ENCODE measurements around the gene NAXD.
"Not testable (repeated sequence)": the region's sequence is repeated elsewhere in the genome, so short reads cannot be mapped to it uniquely, and the experiment has no call there.

NAXD gene

GRCh38 chr13:110593430-110594130 is 21.8 kb upstream of the NAXD start:
- DNase-seq: no peak

DNA sequence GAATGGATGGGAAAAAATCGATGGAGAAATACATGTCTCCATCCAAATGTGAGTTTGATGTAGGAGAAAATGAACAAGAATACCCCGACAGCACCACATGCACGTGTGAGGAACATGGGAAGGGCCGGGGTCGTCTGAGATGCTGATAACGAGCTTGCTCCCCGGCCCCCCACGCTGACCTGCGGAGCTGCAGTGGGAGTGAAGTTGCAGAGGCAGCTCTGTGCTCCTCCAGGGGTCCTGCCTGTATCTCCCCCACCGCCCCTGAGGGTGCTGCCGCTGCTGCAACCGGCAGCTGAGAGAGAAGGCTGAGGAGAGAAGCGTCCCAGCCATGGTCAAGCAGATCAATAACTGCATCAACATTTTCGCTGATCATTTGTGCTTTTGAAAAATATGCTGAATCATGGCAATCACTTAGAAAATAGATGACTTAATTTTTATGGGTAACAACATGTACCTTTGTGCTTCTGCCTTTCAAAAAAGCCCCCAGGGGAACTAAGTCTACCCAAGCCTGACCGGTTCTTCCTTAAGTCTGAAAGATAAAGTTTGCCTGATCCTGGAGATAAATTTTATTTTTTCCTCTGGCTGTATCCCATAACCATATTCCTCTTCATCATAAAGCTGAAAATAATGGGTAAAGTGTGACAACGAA is 18.2 kb upstream of the NAXD start:
- no peak for DNase-seq

DNA sequence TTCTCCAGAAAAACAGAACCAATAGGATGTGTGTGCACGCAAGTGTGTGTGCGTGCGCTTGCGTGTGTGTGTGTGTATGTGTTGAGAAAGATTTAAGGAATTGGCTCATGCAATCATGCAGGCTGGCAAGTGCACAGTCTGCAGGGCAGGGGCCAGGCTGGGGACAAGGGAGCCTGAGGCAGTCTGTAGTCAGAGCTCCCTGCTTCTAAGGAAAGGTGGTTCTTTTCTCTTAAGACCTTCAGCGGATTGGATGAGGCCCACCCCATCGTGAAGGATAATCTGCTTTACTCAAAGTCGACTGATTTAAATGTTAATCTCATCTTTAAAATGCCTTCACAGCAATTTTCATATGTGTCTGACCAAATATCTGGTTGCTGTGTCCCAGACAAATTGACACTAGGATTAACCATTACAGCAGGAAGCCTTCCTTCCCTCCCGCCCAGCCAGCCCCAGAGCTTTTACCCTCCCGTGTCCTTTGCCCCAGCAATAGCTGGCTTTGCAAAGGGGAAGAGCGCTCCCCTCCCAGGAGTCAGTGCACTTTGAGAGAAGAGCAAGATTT is 15.0 kb upstream of the NAXD start:
- no peak for DNase-seq

DNA sequence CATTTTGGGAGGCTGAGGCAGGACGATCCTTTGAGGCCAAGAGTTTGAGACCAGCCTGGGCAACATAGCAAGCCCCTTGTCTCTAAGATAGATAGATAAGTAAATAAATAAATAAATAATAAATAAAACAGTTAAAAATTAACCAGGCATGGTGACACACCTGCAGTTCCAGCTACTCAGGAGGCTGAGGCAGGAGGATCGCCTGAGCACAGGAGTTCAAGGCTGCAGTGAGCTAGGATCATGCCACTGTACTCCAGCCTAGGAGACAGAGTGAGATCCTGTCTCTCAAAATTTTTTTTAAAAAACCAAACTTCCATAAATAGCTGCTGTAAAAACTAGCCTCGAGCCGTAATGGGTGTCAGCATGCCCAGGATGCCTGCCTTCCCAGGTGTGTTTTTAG is 14.4 kb upstream of the NAXD start:
- DNase-seq: no peak

- no peak for DNase-seq
These were observed 10.2 kb upstream of the NAXD start for GRCh38 chr13:110605132-110605531.

DNA sequence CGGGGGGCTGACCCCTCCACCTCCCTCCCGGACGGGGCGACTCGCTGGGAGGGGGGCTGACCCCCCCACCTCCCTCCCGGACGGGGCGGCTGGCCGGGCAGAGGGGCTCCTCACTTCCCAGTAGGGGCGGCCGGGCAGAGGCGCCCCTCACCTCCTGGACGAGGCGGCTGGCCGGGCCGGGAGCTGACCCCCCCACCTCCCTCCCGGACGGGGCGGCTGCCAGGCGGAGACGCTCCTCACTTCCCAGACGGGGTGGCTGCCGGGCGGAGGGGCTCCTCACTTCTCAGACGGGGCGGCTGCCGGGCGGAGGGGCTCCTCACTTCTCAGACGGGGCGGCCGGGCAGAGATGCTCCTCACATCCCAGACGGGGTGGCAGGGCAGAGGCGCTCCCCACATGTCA is 9.1 kb upstream of the NAXD start:
- DNase-seq: not testable (repeated sequence)

- no peak for DNase-seq
These were observed 7.6 kb upstream of the NAXD start for GRCh38 chr13:110607675-110608224.

GRCh38 chr13:110610955-110611595 is 4.3 kb upstream of the NAXD start:
- DNase-seq: no peak

- DNase-seq: no peak
These were observed 382 bp upstream of the NAXD start for GRCh38 chr13:110615005-110615321.

DNA sequence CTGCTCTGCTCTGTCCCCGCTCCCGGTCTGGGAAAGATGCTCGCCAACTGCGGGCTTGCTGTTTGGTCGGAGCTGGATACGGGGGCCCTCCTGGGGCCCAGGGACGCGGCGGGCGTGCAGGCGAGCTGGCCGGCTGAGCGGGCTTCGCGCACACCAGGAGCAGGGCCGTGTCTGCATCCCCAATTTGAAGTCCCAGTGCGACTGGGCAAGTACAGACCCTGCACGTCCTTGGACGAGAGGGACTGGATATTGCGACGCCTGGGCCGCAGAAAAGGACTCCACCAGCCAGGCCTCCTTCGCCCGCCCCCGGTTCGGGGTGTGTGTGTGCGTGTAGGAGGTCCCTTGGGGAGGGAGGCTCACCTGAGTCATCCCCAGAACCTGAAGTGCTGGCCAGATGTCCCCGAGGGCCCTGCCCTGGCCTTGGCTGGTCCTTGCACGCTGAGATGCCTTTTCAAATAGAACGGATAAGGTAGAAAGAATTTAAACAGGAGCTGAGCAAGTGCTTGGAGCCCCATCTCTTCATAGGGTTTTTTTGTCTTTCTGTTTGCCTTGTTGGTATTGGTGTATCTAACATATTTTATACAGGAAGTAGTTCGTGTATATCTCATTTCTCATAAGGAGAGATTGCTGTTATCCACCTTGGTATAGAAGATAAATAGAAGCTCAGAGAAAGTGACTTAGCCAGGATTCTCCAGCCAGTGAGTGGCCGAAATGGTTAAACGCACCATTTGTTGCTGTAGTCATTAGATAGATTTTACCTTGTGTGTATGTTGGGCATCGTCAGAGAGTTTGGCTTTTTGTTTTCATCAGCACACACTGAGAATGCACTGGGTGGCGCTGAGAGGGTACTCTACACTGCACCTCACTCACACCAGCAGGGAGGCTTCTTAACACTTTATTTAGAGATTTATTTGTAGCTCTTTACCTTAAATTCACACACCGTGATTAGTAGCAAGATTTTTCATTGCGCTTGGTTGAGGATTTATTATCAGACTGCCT is 1.1 kb downstream of the NAXD start:
- peak in 2 of 58 donors; percentile 40 to 66 for DNase-seq

DNA sequence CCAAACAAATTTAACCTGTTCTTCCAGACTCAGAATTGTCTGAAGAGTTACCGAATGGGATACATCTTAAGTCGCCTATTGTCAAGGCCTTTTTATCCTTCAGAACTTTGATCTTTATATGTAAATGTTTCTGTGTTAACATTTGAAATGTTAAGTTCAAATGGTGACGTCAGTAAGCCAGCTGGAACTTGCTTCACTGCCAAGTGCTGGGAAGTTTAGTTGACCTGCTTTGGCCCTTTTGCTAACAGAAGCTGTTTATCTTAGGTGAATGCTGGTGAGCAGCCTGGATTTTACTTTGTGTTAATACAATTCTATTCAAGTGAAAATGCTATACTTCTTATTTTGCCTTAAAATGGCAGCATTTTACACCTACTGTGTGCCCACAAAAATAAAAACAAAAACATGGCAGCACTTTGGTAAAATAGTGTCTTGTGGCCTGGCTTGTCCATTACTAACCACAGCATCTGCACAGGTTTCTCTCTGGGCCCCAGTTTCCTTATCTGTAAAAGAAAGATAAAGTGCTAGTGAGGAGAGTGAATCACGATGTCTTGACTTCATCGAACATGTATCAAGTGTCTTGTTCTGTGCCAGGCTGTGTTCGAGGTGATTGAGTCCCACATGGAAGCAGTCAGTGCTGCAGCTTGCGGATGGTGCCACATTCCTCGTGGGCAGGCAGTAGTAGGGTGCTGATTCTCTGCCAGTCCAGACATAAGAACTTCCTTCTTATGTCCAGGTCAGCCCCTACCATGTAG is 2.2 kb downstream of the NAXD start:
- no peak for DNase-seq

GRCh38 chr13:110618167-110618566 is 2.8 kb downstream of the NAXD start:
- DNase-seq: no peak

DNA sequence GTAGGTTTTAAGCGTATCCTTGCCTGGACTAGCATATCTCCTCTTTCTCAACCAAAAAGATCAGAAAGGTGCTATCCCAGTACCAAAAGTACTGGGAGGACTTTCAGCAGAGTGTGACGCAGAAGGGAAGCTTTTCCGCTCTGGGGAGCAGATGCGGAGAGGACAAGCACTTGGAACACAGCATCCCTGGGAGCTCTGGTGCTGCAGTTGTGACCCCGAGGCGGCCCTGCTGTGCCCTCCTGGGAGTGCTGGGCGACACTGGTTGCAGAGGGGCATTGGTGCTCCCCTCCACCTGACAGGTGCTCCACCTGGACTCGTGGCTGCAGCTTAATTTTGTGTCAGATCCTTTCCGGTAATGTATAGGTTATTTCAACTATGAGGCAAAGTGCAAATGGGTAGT is 3.4 kb downstream of the NAXD start:
- DNase-seq: no peak

DNA sequence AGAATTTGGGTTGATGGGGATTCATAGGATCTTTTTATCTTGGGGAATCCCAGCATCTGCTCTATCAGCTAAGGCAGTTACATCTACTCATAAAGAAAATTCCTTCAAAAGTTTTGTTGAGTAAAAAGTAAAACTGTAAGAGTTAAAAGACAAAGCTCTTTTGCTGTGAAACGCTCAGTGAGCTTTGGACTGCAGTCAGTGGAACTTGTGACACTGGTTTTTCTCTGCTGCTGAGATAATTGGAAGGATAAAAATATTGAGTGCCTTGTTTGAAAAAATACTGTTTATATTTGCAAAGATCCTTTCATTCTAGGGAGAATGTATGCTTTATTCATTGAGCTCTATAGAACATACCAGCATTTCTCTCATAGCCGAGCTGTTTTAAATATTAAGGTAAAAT is 5.3 kb downstream of the NAXD start:
- DNase-seq: no peak

GRCh38 chr13:110624766-110625756 is 9.7 kb downstream of the NAXD start:
- no peak for DNase-seq

GRCh38 chr13:110625771-110626321 is 10.5 kb downstream of the NAXD start:
- DNase-seq: no peak

DNA sequence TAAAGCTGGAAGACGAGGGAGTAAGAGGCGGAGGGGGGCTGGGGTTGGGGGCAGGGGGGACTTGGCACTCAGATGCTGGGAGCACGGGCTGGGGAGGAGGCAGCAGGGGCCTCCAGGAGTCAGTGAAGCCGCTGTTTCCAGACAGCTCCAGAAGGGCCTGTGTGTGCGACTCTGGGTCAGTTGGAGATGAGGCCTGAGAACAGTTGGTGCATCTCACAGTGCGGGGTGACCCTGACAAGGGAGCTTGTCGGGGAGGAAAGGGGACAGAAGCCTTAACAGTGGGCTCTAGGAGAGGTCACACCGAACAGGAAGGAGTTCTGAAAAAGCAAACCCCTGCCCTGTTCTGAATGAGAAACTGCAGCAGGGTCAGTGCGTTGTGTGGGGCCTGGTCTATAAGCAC is 11.2 kb downstream of the NAXD start:
- no peak for DNase-seq

DNA sequence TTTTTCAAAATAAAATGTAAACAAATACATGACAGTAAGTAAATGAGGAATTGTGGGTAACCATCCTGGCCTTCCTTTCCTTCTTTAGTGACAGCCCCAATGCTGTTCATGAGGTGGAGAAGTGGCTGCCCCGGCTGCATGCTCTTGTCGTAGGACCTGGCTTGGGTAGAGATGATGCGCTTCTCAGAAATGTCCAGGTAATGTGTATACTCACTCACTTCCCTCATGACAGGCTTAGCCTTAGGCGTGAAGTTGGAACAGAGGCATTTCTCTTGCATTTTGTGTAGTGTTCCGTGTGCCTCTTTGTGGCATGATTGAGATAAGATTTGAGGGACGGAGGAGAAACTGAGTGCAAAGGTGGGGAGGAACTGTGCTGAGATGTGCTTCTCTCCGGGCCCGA is 12.0 kb downstream of the NAXD start:
- DNase-seq: no peak
